Subcutaneous abdominal adipose tissue (tissue), 5 donors: ENCODE measurements around the gene DCAF8.

Experiments
- H3K27ac ChIP-seq: one replicate; pipeline ENCODE4 v1.7.0; 2013; ENCODE audit warnings: low read depth, mild to moderate bottlenecking, inconsistent platforms, low read length, moderate library complexity
- H3K27me3 ChIP-seq, 5 donors: one replicate each; pipeline ENCODE4 v1.7.0; 2013; ENCODE audit warnings: low read length in 5 of 5, inconsistent platforms in 1 of 5; ENCODE audit not compliant: control insufficient read depth in 5 of 5, insufficient read depth in 4 of 5
- H3K36me3 ChIP-seq, 5 donors: one replicate each; pipeline ENCODE4 v1.7.0; 2013; ENCODE audit warnings: low read length in 5 of 5; ENCODE audit not compliant: control insufficient read depth in 5 of 5, insufficient read depth in 5 of 5
- H3K4me1 ChIP-seq, 5 donors: one replicate each; pipeline ENCODE4 v1.7.0; 2013; ENCODE audit warnings: low read length in 5 of 5, mild to moderate bottlenecking in 3 of 5, moderate library complexity in 1 of 5; ENCODE audit not compliant: control insufficient read depth in 5 of 5, insufficient read depth in 5 of 5
- H3K4me3 ChIP-seq, 5 donors: one replicate each; pipeline ENCODE4 v1.7.0; 2013; ENCODE audit warnings: low read length in 5 of 5, low read depth in 1 of 5
- H3K9ac ChIP-seq, 5 donors: one replicate each; pipeline ENCODE4 v1.7.0; 2013; ENCODE audit warnings: low read length in 5 of 5, mild to moderate bottlenecking in 4 of 5, moderate library complexity in 3 of 5
- H3K9me3 ChIP-seq, 5 donors: one replicate each; pipeline ENCODE4 v1.7.0; 2013; ENCODE audit warnings: low read length in 5 of 5; ENCODE audit not compliant: control insufficient read depth in 5 of 5
- donor health status: healthy.
- donor health status: healthy.
- donor health status: healthy.
- donor health status: healthy.
- donor health status: healthy.

Gene DCAF8

GRCh38 chr1:160267284-160267991 is 5.1 kb upstream of the DCAF8 start:
- no peaks in the 10 kb centered on the region for H3K9me3 ChIP-seq
- peaks cover 0 to 7% (median 5%) of the 10 kb centered on the region in 5 donors for H3K4me1 ChIP-seq
- no peak overlapping the region for H3K9ac ChIP-seq
- no peak overlapping the region for H3K27ac ChIP-seq
- H3K4me3 ChIP-seq = no peak overlapping the region
- H3K27me3 ChIP-seq = no peaks in the 10 kb centered on the region
- no peaks in the 10 kb centered on the region for H3K36me3 ChIP-seq

- peaks cover 4 to 28% (median 20%) of the 10 kb centered on the region in 5 donors for H3K4me1 ChIP-seq
- no peaks in the 10 kb centered on the region for H3K27me3 ChIP-seq
- no peak overlapping the region for H3K9ac ChIP-seq
- H3K4me3 ChIP-seq = no peak overlapping the region
- H3K36me3 ChIP-seq = no peaks in the 10 kb centered on the region
- no peaks in the 10 kb centered on the region for H3K9me3 ChIP-seq
- H3K27ac ChIP-seq = no peak overlapping the region
Measured at GRCh38 chr1:160264795-160265307, 2.5 kb upstream of the DCAF8 start.

GRCh38 chr1:160261556-160261892 is 825 bp downstream of the DCAF8 start:
- H3K9me3 ChIP-seq = no peaks in the 10 kb centered on the region
- H3K36me3 ChIP-seq = peaks cover 0 to 2% (median 0%) of the 10 kb centered on the region in 5 donors
- H3K4me3 ChIP-seq = peak overlapping the region; percentile 92 to 99 (median 98)
- H3K27ac ChIP-seq = peak overlapping the region; percentile 99
- peaks cover 4 to 40% (median 31%) of the 10 kb centered on the region in 5 donors for H3K4me1 ChIP-seq
- H3K9ac ChIP-seq = peak overlapping the region; percentile 57 to 100 (median 97)
- H3K27me3 ChIP-seq = no peaks in the 10 kb centered on the region

- Histone ChIP-seq H3K27ac (peak overlapping the region; percentile 99), H3K27me3 (no peaks in the 10 kb centered on the region), H3K36me3 (peaks cover 0 to 2% (median 0%) of the 10 kb centered on the region in 5 donors), H3K4me3 (peak overlapping the region; percentile 92 to 99 (median 98)), H3K4me1 (peaks cover 4 to 47% (median 35%) of the 10 kb centered on the region in 5 donors), H3K9me3 (no peaks in the 10 kb centered on the region), H3K9ac (peak overlapping the region; percentile 57 to 100 (median 97))
Measured at GRCh38 chr1:160260406-160261382, 1.7 kb downstream of the DCAF8 start.

- no peak overlapping the region for H3K9ac ChIP-seq
- H3K9me3 ChIP-seq = no peaks in the 10 kb centered on the region
- H3K4me1 ChIP-seq = peaks cover 4 to 47% (median 35%) of the 10 kb centered on the region in 5 donors
- no peak overlapping the region for H3K27ac ChIP-seq
- H3K27me3 ChIP-seq = no peaks in the 10 kb centered on the region
- H3K36me3 ChIP-seq = peaks cover 0 to 4% (median 0%) of the 10 kb centered on the region in 5 donors
- no peak overlapping the region for H3K4me3 ChIP-seq
Measured at GRCh38 chr1:160258177-160258798, 4.1 kb downstream of the DCAF8 start.

GRCh38 chr1:160257411-160258015 is 4.8 kb downstream of the DCAF8 start:
- no peak overlapping the region for H3K4me3 ChIP-seq
- H3K9ac ChIP-seq = no peak overlapping the region
- H3K27ac ChIP-seq = peak overlapping the region; percentile 65
- H3K9me3 ChIP-seq = no peaks in the 10 kb centered on the region
- H3K36me3 ChIP-seq = peaks cover 0 to 4% (median 0%) of the 10 kb centered on the region in 5 donors
- no peaks in the 10 kb centered on the region for H3K27me3 ChIP-seq
- H3K4me1 ChIP-seq = peaks cover 4 to 40% (median 30%) of the 10 kb centered on the region in 5 donors

GRCh38 chr1:160256396-160257046 is 5.8 kb downstream of the DCAF8 start:
- Histone ChIP-seq H3K27me3 (no peaks in the 10 kb centered on the region), H3K4me3 (no peak overlapping the region), H3K9me3 (no peaks in the 10 kb centered on the region), H3K4me1 (peaks cover 7 to 40% (median 29%) of the 10 kb centered on the region in 5 donors), H3K9ac (no peak overlapping the region), H3K36me3 (peaks cover 0 to 4% (median 0%) of the 10 kb centered on the region in 5 donors), H3K27ac (peak overlapping the region; percentile 65)

GRCh38 chr1:160255781-160256300 is 6.5 kb downstream of the DCAF8 start:
- Histone ChIP-seq H3K27me3 (no peaks in the 10 kb centered on the region), H3K36me3 (peaks cover 0 to 7% (median 0%) of the 10 kb centered on the region in 5 donors), H3K9ac (no peak overlapping the region), H3K27ac (peak overlapping the region; percentile 65), H3K9me3 (no peaks in the 10 kb centered on the region), H3K4me3 (no peak overlapping the region), H3K4me1 (peaks cover 6 to 33% (median 23%) of the 10 kb centered on the region in 5 donors)
